ENCODE data around the gene DUSP22.

DNA sequence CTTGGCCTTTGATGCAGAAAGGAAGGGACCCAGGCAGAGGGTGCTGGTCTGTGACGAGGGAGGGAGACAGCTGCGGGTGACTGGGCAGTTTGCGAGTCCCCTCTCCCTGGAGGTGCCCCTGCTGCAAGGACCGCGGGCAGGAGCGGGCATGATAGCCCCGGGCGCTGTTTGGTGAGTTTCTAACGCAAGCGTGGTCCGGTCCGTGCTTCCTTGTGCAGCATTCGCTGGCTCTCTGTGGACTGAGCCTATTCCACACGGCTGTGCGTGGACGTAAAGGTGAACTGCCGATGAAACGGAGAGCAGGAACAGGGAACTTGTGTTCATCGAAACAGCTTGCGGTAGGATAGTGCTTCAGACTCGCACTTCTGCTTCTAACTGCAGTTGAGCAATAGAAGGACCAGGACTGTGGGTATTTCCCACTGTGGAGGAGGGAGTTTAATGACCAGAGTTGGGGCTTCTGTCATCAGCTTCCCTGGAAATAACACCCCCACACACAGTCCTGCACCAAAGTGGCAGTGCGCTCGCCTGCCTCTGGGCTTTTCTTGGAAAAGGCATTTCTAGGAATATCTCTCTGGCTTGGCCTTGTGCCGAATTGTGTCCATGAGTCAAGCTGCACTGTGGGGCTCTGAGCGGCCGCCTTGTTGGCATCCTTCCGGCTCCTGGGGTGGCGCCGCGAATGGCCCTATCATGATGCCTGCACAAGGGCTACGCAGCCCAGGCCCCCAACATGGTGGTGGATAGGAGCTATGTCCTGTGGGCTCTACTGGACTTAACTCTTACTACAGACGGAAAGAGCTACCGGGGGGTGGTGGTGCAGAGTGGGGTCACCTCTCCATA is 48.9 kb downstream of the DUSP22 start:
- TF ChIP-seq, protein P1, sequence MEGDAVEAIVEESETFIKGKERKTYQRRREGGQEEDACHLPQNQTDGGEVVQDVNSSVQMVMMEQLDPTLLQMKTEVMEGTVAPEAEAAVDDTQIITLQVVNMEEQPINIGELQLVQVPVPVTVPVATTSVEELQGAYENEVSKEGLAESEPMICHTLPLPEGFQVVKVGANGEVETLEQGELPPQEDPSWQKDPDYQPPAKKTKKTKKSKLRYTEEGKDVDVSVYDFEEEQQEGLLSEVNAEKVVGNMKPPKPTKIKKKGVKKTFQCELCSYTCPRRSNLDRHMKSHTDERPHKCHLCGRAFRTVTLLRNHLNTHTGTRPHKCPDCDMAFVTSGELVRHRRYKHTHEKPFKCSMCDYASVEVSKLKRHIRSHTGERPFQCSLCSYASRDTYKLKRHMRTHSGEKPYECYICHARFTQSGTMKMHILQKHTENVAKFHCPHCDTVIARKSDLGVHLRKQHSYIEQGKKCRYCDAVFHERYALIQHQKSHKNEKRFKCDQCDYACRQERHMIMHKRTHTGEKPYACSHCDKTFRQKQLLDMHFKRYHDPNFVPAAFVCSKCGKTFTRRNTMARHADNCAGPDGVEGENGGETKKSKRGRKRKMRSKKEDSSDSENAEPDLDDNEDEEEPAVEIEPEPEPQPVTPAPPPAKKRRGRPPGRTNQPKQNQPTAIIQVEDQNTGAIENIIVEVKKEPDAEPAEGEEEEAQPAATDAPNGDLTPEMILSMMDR (IDR thresholded peaks at IDR 0.05 in 2 of 3, conservative IDR thresholded peaks at IDR 0.05 in 1 of 3; ENCODE audit: insufficient read depth in 2 of 3, low read depth in 1 of 3, low read length in 3 of 3), result no peak
- no peak for TF ChIP-seq FOXA1 (IDR thresholded peaks at IDR 0.05; ENCODE audit: borderline replicate concordance)
- TF ChIP-seq EZH2 (IDR thresholded peaks at IDR 0.05; ENCODE audit: borderline replicate concordance, low read depth, low read length), result no peak
- TF ChIP-seq, protein P2, sequence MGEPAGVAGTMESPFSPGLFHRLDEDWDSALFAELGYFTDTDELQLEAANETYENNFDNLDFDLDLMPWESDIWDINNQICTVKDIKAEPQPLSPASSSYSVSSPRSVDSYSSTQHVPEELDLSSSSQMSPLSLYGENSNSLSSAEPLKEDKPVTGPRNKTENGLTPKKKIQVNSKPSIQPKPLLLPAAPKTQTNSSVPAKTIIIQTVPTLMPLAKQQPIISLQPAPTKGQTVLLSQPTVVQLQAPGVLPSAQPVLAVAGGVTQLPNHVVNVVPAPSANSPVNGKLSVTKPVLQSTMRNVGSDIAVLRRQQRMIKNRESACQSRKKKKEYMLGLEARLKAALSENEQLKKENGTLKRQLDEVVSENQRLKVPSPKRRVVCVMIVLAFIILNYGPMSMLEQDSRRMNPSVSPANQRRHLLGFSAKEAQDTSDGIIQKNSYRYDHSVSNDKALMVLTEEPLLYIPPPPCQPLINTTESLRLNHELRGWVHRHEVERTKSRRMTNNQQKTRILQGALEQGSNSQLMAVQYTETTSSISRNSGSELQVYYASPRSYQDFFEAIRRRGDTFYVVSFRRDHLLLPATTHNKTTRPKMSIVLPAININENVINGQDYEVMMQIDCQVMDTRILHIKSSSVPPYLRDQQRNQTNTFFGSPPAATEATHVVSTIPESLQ (CRISPR knock-in tag; IDR thresholded peaks at IDR 0.05), result no peak
- peak; percentile 49 for TF ChIP-seq RBBP5 (IDR thresholded peaks at IDR 0.05; ENCODE audit: borderline replicate concordance, insufficient read depth, low read length, poor library complexity, severe bottlenecking)
- TF ChIP-seq TRIM24 (IDR thresholded peaks at IDR 0.05), result peak in 1 of 2 experiments; percentile 79; a peak in 2 of 4 replicates
- TF ChIP-seq JUND (IDR thresholded peaks at IDR 0.05; ENCODE audit: borderline replicate concordance, low read depth, low read length), result peak; percentile 76
- TF ChIP-seq JUND (tag; IDR thresholded peaks at IDR 0.05; ENCODE audit: borderline replicate concordance, low read depth, low read length), result peak; percentile 53; the same call in 1 of the 3 replicates
- TF ChIP-seq EP300 (IDR thresholded peaks at IDR 0.05; ENCODE audit: low read length), result peak; percentile 75
- no peak for TF ChIP-seq KAT2B (IDR thresholded peaks at IDR 0.05; ENCODE audit: low read depth, low read length)
- TF ChIP-seq, protein P3, sequence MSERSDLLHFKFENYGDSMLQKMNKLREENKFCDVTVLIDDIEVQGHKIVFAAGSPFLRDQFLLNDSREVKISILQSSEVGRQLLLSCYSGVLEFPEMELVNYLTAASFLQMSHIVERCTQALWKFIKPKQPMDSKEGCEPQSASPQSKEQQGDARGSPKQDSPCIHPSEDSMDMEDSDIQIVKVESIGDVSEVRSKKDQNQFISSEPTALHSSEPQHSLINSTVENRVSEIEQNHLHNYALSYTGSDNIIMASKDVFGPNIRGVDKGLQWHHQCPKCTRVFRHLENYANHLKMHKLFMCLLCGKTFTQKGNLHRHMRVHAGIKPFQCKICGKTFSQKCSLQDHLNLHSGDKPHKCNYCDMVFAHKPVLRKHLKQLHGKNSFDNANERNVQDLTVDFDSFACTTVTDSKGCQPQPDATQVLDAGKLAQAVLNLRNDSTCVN (CRISPR knock-in tag; IDR thresholded peaks at IDR 0.05), result no peak
- TF ChIP-seq ZNF324 (CRISPR knock-in tag; IDR thresholded peaks at IDR 0.05), result no peak
